Vagina (tissue), 2 donors: ENCODE measurements around the gene PKP4.

Experiments used
- CTCF ChIP-seq, 3 experiments: fragments of 450-650 bp in 2 of 3; fragments of 200-600 bp in 1 of 3; sonication (generic) in 1 of 3; IDR thresholded peaks; one replicate each; pipeline ENCODE4 v1.5.1; 2017 to 2019; ENCODE audit warnings: antibody characterized with exemption in 3 of 3, mild to moderate bottlenecking in 2 of 3, moderate library complexity in 2 of 3
- POLR2A ChIP-seq, 2 donors: fragments of 450-650 bp; IDR thresholded peaks; one replicate each; pipeline ENCODE4 v1.6.1; 2017; ENCODE audit warnings: antibody characterized with exemption in 2 of 2, mild to moderate bottlenecking in 2 of 2, moderate library complexity in 2 of 2

GRCh38 chr2:158586491-158586890 is 129.7 kb downstream of the PKP4 start:
- TF ChIP-seq CTCF (IDR thresholded peaks at IDR 0.05) (no peak), POLR2A (IDR thresholded peaks at IDR 0.05) (no peak)
